Stimulated activated CD8-positive, alpha-beta memory T cell treated with anti-CD3 and anti-CD28 coated beads, Interleukin-4, amount 100 ng/mL, for 1 hour (primary cell): ENCODE measurements around the gene RPL41.
A peak's percentile ranks its signal among the peaks of the same experiment; 100 is the strongest.
"Not testable (repeated sequence)": the region's sequence is repeated elsewhere in the genome, so short reads cannot be mapped to it uniquely, and the experiment has no call there.

Source experiments
- DNase-seq, 2 donors: peaks; one replicate each; pipeline ENCODE4 v3.0.0-alpha.2; 2020; ENCODE audit warnings: low read depth in 2 of 2, low spot score in 1 of 2

Gene RPL41

GRCh38 chr12:56103066-56103711 is 13.2 kb upstream of the RPL41 start:
- no peak for DNase-seq

- DNase-seq: no peak
Observed at GRCh38 chr12:56103823-56104108, 12.7 kb upstream of the RPL41 start.

- peak; percentile 88 to 91 for DNase-seq
Observed at GRCh38 chr12:56104109-56104814, 12.2 kb upstream of the RPL41 start, which contains the start of gene PA2G4. TSS of gene PA2G4 (plus strand) at chr12:56104559. CDS start at chr12:56104738, 179 bp downstream.

GRCh38 chr12:56104815-56105608 is 11.4 kb upstream of the RPL41 start:
- DNase-seq: no peak

- no peak for DNase-seq
Observed at GRCh38 chr12:56105609-56105902, 10.9 kb upstream of the RPL41 start.

- DNase-seq: no peak
Observed at GRCh38 chr12:56107242-56107641, 9.2 kb upstream of the RPL41 start.

GRCh38 chr12:56110571-56110970 is 5.9 kb upstream of the RPL41 start:
- DNase-seq: no peak

GRCh38 chr12:56114084-56114483 is 2.3 kb upstream of the RPL41 start:
- DNase-seq: no peak

GRCh38 chr12:56115329-56115728 is 1.1 kb upstream of the RPL41 start:
- DNase-seq: no peak

GRCh38 chr12:56117082-56117706 is 761 bp downstream of the RPL41 start:
- DNase-seq: not testable (repeated sequence)

GRCh38 chr12:56117778-56118687 is 1.6 kb downstream of the RPL41 start, which contains the start of gene ZC3H10:
TSS of gene ZC3H10 (plus strand) at chr12:56118266. CDS start at chr12:56120563, 2,297 bp downstream.
- peak; percentile 91 to 95 for DNase-seq

GRCh38 chr12:56118688-56119357 is 2.4 kb downstream of the RPL41 start:
- DNase-seq: no peak

GRCh38 chr12:56119361-56119796 is 2.9 kb downstream of the RPL41 start:
- no peak for DNase-seq

GRCh38 chr12:56120158-56120846 is 3.9 kb downstream of the RPL41 start:
- no peak for DNase-seq

- DNase-seq: no peak
Observed at GRCh38 chr12:56121204-56121870, 4.9 kb downstream of the RPL41 start.

GRCh38 chr12:56122637-56123036 is 6.2 kb downstream of the RPL41 start:
- no peak for DNase-seq

- no peak for DNase-seq
Observed at GRCh38 chr12:56124133-56124532, 7.7 kb downstream of the RPL41 start.

- no peak for DNase-seq
Observed at GRCh38 chr12:56126732-56127239, 10.4 kb downstream of the RPL41 start.

- DNase-seq: no peak
Observed at GRCh38 chr12:56127485-56127887, 11.1 kb downstream of the RPL41 start.
